ENCODE data around the gene DENND1A. TPM values are rescaled to one million over a fixed set of nuclear protein-coding genes. Genes with fewer than 3 reads are reported as not detected.

Gene DENND1A
- total RNA-seq, 2 experiments from 2014 or later = 21.9 to 23.3 TPM

- ChIA-PET CTCF (no interaction called here), POLR2A (no interaction called here)
- H3K9me3 Mint-ChIP-seq = no peaks in the 10 kb centered on the region
- no peak overlapping the region for H3K27ac Mint-ChIP-seq
- TF ChIP-seq CTCF (IDR thresholded peaks at IDR 0.05) = no peak
- DNase-seq = no peak
- no peaks in the 10 kb centered on the region for H3K36me3 Mint-ChIP-seq (ENCODE audit: low read depth)
- H3K4me3 Mint-ChIP-seq = no peak overlapping the region
- H3K4me1 Mint-ChIP-seq (ENCODE audit: low read depth) = peaks cover 5% of the 10 kb centered on the region
- H3K27me3 Mint-ChIP-seq = no peaks in the 10 kb centered on the region
- intact Hi-C loops (cut with micrococcal nuclease) = no loop called here
- no peak for ATAC-seq
Measured at GRCh38 chr9:123769719-123770118, 160.2 kb downstream of the DENND1A start.

GRCh38 chr9:123763910-123764588 lies 165.9 kb downstream of the DENND1A start:
- CTCF ChIA-PET = no interaction called here
- Mint-ChIP-seq H3K27me3 (no peaks in the 10 kb centered on the region), H3K9me3 (no peaks in the 10 kb centered on the region), H3K36me3 (ENCODE audit: low read depth) (no peaks in the 10 kb centered on the region), H3K4me1 (ENCODE audit: low read depth) (no peaks in the 10 kb centered on the region), H3K4me3 (no peak overlapping the region), H3K27ac (no peak overlapping the region)
- ATAC-seq = no peak
- no peak for DNase-seq
- intact Hi-C loops (cut with micrococcal nuclease) = no loop called here
- TF ChIP-seq CTCF (IDR thresholded peaks at IDR 0.05) = no peak
- POLR2A ChIA-PET = no interaction called here

- no peak for ATAC-seq
- Mint-ChIP-seq H3K27ac (no peak overlapping the region), H3K4me3 (no peak overlapping the region), H3K36me3 (ENCODE audit: low read depth) (no peaks in the 10 kb centered on the region), H3K27me3 (no peaks in the 10 kb centered on the region), H3K9me3 (no peaks in the 10 kb centered on the region), H3K4me1 (ENCODE audit: low read depth) (no peaks in the 10 kb centered on the region)
- intact Hi-C loops (cut with micrococcal nuclease) = no loop called here
- DNase-seq = no peak
- ChIA-PET POLR2A (interaction anchor here (0.6 kb wide), 1 partner anchor 33 kb away, joined by 3 read pairs; no protein-coding TSS in a partner anchor), CTCF (no interaction called here)
- no peak for TF ChIP-seq CTCF (IDR thresholded peaks at IDR 0.05)
Measured at GRCh38 chr9:123761905-123762605, 167.9 kb downstream of the DENND1A start.

- CTCF ChIA-PET = interaction anchor here (0.7 to 1.0 kb wide), 2 partner anchors 15 to 42 kb away, joined by 3 to 4 read pairs; no protein-coding TSS in a partner anchor
- ATAC-seq = no peak
Measured at GRCh38 chr9:123757960-123758359, 172.0 kb downstream of the DENND1A start.

More at GRCh38 chr9:123757960-123758359, 172.0 kb downstream of the DENND1A start:
- POLR2A ChIA-PET = no interaction called here
- DNase-seq = no peak
- Mint-ChIP-seq H3K27me3 (no peaks in the 10 kb centered on the region), H3K9me3 (no peaks in the 10 kb centered on the region), H3K27ac (no peak overlapping the region), H3K4me3 (no peak overlapping the region), H3K4me1 (ENCODE audit: low read depth) (no peaks in the 10 kb centered on the region), H3K36me3 (ENCODE audit: low read depth) (peaks cover 4% of the 10 kb centered on the region)
- no peak for TF ChIP-seq CTCF (IDR thresholded peaks at IDR 0.05)
- intact Hi-C loops (cut with micrococcal nuclease) = no loop called here

Data from activated CD8-positive, alpha-beta T cell treated with anti-CD3 and anti-CD28 coated beads for 36 hours (primary cell).